ENCODE data around the gene CDH13.

Gene CDH13

DNA sequence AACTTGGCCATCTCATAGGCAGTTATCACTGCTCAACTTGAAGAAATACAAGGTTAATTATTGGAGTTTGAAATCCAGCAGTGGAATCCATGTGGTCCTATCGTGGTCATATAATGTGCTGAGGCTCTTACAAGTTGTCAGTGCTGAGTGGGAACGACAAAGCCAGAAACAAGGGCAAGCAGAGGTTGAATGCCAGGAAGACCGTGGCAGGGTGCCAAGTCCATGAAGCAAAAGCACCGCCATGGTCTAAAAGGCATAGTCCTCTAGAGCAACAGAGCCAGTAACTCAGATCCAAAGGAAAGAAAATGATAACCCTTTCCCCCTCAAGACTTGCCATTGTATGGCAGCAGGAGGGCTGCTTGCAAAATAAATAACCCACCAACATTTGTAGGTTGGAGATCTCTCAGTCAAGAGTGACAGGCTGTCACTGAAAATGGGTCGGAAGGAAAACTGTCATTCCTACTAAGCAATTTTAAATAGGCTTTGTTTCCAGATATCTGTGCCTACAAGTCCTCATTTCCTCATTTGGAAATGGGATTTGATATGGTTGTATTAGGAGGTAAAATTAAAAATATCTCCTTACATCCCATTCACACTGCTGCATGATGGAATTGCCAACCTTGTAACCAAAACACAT lies 1144.7 kb downstream of the CDH13 start:
- no peak for DNase-seq (ENCODE audit: low read depth in 2 of 3, low spot score in 2 of 3)

DNA sequence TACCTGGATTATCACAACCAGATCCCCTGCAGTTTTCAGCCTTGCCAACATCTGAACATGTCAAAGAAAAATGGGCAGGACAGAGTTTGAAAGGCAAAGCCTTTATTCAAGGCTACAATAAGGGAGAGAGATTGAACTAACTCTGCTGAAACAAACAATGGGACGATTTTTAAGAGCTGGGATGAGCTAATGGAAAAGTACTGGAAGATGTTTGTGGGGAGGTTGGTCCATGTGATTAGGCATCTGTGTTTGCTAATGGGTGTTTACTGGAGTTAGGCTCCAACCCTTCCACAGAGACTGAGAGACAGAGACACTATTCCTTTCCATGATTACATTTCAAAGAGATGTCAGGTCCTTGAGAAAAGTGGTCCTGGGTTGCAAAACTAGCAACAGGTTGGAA lies 1146.0 kb downstream of the CDH13 start:
- DNase-seq (ENCODE audit: low read depth in 2 of 3, low spot score in 2 of 3) = no peak

DNA sequence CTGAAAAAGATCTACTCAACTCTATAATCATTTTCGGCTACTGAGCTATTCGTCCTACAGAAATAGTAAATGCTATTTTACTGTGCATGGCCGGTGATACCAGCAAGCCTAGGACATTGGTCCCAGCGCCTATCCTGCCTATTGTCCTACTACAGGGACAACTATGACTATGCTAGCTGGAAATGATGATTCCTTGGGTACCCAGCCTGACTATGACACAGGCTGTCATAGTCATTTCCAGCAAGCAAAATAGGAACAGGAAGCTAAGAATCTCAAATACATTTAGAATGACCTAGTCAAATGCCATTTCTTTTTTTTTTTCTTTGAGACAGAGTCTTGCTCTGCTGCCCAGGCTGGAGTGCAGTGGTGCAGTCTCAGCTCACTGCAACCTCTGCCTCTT lies 1147.3 kb downstream of the CDH13 start:
- DNase-seq (ENCODE audit: low read depth in 2 of 3, low spot score in 2 of 3) = no peak

GRCh38 chr16:83776944-83777343 lies 1150.2 kb downstream of the CDH13 start:
- DNase-seq (ENCODE audit: low read depth in 2 of 3, low spot score in 2 of 3) = no peak

DNA sequence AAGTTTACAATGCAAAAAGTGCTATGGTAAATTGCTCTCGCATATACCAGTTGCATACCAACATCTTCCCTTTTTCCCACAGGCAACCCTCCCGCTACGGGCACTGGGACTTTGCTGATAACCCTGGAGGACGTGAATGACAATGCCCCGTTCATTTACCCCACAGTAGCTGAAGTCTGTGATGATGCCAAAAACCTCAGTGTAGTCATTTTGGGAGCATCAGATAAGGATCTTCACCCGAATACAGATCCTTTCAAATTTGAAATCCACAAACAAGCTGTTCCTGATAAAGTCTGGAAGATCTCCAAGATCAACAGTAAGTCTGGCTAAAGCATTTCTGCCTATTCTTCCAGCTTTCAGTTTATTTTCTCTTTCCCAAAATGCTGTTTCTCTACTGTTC lies 1153.1 kb downstream of the CDH13 start:
- no peak for DNase-seq (ENCODE audit: low read depth in 2 of 3, low spot score in 2 of 3)

DNA sequence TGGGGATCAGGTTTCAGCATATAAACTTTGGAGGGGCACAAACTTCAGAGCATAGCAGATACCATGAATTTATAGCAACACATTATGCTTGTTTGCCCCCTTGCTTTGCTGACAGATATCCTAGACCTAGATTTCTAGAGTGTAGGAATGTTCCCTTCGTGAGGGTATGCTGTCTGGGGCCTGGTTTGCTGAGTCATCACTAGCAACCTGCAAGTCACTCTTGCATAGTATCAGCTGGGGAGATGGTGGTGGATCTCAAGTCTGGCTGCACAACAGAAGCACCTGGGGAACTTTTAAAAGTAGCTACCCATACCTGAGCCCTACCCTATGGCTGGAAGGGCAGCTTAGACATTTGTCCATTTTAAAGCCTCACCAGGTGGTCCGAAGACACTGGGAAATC lies 1158.7 kb downstream of the CDH13 start:
- no peak for DNase-seq (ENCODE audit: low read depth in 2 of 3, low spot score in 2 of 3)

DNA sequence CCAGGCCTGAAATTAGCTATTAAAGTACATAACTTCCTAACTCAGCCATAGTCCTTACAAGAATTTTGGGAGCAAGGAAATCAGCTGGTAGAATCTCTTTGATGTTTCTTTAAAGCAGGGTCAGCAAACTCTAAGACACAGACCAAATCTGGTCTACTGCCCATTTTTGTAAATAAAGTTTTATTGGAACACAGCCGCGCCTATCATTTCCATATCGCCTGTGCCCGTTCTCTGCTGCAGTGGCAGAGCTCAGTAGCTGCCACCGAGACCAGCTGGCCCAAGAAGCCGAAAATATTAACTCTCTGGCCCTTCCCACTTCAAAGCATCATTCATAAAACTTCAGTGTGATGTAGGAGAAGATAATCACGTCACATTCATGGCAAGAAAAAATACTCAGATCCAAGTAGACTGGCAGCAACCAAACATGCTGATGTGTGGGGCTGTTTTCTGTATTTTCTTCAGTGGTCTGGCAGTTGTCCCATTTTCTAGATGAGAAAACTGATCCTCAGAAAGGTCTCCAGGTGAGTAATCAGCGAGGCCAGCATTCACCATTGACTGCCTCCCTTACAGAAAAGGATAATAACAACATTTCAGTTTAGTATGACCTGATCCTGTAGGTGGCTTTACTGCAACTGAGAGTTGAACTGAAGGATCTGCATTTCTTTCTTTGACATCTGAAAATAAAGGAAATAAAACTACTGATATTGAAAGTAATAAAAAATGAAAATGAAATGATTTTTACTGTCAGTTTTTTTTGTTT lies 1163.1 kb downstream of the CDH13 start:
- no peak for DNase-seq (ENCODE audit: low read depth in 2 of 3, low spot score in 2 of 3)

DNA sequence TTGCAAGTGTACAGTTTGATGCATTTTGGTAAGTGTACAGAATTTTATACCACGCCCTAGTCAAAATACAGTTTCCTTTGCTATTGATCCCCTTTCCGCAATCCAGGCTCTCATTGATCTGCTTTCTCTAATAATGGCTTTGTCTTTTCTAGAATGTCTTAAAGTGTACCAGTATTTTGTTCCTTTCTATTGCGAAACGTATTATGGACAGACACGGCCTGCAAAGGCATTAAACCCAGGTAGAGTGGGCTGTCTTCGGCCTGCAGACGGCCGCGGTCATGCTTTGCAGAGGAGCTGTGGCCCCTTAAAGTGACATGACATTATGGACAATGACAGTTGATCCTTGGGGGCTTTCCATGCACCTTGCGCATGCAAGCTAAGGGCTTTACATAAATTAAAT lies 1165.1 kb downstream of the CDH13 start:
- no peak for DNase-seq (ENCODE audit: low read depth in 2 of 3, low spot score in 2 of 3)

GRCh38 chr16:83792391-83792790 lies 1165.6 kb downstream of the CDH13 start:
- no peak for DNase-seq (ENCODE audit: low read depth in 2 of 3, low spot score in 2 of 3)

GRCh38 chr16:83793179-83793578 lies 1166.4 kb downstream of the CDH13 start:
- DNase-seq (ENCODE audit: low read depth in 2 of 3, low spot score in 2 of 3) = no peak

- DNase-seq (ENCODE audit: low read depth in 2 of 3, low spot score in 2 of 3) = no peak
Measured at GRCh38 chr16:83794860-83795554, 1168.2 kb downstream of the CDH13 start.

DNA sequence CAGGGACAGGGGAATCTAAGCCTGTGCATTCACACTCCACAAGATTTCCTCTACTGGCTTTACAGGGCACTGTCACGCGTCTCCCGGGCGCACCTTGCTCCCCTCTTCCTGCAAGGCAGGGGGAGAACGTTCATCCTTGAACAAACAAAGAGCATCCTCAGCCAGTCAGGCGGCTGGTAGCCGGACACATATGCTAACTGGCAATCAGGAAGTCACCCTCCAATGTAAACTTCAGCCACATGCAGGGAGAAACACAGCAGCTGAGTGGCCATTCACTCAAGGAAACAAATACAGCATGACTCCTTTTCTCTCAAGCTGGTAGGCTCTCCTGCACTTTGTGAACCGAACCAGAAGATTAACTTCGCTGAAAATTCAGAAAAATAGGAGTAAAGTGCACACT lies 1170.2 kb downstream of the CDH13 start:
- DNase-seq (ENCODE audit: low read depth in 2 of 3, low spot score in 2 of 3) = no peak

- DNase-seq (ENCODE audit: low read depth in 2 of 3, low spot score in 2 of 3) = no peak
Measured at GRCh38 chr16:83799336-83799735, 1172.6 kb downstream of the CDH13 start.

GRCh38 chr16:83802135-83802534 lies 1175.4 kb downstream of the CDH13 start:
- DNase-seq (ENCODE audit: low read depth in 2 of 3, low spot score in 2 of 3) = no peak

DNA sequence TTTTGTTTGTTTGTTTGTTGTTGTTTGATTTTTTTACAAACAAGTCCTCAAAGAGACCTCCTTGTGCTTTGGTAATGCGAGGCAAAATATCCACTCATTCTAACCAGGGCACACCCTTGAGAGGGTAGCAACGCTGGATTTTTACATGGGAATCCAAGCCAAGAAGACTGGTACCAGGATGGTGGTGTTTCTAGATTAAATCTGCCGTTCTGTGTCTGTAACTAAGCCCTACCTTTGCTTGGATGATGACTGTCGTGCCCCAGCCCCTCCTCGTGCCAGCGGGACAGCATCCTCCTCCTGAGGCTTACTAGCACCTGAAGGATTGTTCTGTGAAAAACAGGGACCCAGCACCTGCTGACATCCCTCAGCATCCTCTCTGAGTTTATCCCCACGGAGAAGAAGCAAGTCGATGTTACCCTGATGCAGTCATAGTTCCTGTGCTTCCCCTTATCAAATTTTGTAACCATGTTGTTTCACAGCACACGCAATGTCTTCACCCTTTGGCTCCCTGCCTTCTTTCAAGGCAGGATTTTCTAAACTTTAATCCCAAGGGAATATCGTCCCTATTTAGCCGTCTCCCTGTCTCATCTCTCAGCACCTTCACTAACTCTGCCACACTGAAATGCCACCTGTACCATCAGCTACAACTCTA lies 1175.9 kb downstream of the CDH13 start:
- no peak for DNase-seq (ENCODE audit: low read depth in 2 of 3, low spot score in 2 of 3)

DNA sequence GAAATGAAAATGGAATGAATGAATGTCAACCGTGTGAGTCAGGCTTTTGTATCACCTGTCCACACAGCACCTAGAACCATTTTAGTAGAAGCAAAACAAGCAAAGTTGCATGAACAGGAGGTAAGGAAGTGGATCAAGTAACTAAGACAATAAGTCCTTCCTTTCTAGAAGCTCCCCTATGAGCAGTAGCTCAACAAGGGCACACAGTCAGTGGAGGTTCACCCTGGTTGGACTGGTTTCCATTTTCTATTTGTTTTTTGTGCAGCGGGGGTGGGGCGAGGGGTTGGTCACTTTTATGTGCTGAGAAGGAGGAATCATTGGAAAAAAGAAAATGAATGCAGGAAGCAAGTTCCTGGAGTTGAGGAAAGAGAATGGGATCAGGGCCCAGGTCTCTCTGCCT lies 1177.0 kb downstream of the CDH13 start:
- no peak for DNase-seq (ENCODE audit: low read depth in 2 of 3, low spot score in 2 of 3)

DNA sequence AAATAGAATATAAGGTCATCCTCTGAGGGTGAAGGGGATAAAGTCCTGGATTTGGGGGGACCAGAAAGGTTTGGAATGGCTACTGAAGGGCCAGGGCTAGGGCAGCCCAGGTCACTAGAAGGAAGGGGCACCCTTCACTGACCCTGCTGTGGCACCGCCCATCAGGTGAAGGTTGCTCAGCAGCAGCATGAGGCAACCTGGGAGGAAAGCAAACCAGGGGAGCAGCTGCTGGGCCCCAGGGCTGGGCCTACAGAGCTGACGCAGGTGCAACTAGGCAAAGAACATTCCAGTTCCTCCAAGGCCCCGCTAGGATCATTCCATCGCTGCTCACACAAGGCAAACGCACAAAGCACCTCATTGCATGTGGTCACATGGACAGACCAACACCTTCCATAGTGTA lies 1177.6 kb downstream of the CDH13 start:
- DNase-seq (ENCODE audit: low read depth in 2 of 3, low spot score in 2 of 3) = no peak

DNA sequence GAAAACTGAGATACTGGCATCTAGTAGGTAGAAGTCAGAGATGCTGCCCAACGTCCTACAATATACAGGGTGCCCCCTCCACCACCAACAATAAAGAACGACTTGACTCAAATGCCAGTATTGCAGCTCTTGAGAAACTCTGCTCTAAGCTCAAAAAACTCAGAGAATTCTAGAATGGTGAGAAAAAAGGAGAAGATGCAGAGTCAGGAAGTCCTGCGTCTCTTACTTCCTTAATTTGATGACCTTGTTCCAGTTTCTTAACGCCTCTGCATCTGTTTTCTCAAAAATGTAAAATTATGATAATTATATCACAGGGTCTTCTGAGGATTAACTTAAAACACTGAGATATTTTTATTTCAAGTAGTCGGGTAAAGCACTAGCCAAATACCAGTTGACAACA lies 1179.3 kb downstream of the CDH13 start:
- no peak for DNase-seq (ENCODE audit: low read depth in 2 of 3, low spot score in 2 of 3)

DNA sequence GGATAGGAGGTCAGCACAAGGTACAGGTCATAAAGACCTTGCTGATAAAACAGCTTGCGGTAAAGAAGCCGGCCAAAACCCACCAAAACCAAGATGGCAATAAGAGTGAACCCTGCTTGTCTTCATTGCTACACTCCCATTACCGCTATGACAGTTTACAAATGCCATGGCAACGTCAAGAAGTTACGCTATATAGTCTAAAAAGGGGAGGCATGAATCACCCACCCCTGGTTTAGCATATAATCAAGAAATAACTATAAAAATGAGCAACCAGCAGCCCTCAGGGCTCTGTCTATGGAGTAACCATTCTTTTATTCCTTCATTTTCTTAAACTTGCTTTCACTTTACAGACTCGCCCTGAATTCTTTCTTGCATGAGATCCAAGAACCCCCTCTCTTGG lies 1180.0 kb downstream of the CDH13 start:
- no peak for DNase-seq (ENCODE audit: low read depth in 2 of 3, low spot score in 2 of 3)

DNA sequence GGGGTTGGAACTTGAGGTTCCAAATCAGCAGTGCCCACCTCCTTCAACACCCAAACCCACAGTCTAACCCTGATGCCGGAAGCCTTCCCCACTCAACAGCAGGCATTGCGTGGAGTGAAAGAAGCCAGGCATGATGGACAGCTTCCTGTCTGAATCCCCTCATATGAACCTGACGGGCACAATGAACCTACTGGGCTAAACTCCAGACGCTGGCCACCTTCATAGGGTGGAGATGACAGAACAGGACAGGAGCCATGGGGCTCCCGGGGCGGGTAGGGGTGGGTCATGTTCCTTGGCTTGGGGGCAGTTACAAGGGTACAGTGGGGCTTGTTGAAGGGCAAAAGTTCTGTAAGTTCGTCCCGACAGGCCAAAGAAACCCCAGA lies 1180.5 kb downstream of the CDH13 start:
- DNase-seq (ENCODE audit: low read depth in 2 of 3, low spot score in 2 of 3) = no peak

GRCh38 chr16:83807710-83808572 lies 1181.2 kb downstream of the CDH13 start, which contains the start of gene HSBP1:
TSS of gene HSBP1 (plus strand) at chr16:83807978. CDS start at chr16:83808077, 99 bp downstream.
- peak; percentile 81 to 92 (median 84) for DNase-seq (ENCODE audit: low read depth in 2 of 3, low spot score in 2 of 3)

Data from activated CD8-positive, alpha-beta memory T cell treated with anti-CD3 and anti-CD28 coated beads for 48 hours (primary cell).